RKO (cell line): Measurements from ENCODE around the gene PHOSPHO1.
"Not testable (repeated sequence)": the region's sequence is repeated elsewhere in the genome, so short reads cannot be mapped to it uniquely, and the experiment has no call there.

ENCODE experiments used
- DNase-seq: peaks from one replicate; pipeline ENCODE4 v3.0.0-alpha.2; 2016; ENCODE audit warnings: low spot score

The PHOSPHO1 gene

DNA sequence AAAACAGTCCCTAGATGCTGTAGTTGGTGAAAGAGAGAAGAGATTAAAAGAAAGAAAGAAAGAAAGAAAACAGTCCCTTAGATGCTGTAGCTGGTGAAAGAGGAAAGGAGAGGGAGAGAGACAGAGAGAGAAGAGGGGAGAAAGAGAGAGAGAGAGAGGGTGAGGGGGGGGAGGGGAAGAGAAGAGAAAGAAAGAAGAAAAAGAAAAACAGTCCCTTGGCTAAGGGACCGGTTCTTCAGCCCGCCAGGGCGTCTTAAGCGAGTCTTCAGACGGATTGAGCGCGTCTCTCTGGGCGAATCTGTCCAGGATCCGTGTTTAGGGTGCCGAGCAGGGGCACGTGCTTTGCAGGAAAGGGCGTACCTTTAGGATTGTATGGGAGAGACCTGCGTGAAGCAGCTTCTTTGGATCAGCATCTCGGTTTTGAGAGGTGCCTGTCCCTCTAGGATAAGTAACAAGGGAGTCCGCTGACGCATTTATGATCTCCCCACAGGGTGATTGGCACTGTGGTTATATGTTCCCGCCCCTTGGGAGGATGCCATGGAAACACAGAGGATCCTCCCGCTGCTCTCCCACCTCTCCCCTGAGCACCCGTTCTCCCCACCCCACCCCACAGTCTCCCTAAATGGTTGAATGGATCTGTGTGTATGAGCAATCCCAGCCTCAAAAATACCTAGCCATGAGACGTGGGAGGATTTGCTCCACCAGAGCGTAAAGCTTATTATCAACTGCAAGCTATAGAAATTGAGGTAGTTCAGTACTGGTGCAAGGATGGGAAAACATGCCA is 36.9 kb downstream of the PHOSPHO1 start:
- DNase-seq, result no peak

GRCh38 chr17:49191917-49192741 is 38.5 kb downstream of the PHOSPHO1 start:
- peak; percentile 91 for DNase-seq

- no peak for DNase-seq
Observed at GRCh38 chr17:49191409-49191916, 39.1 kb downstream of the PHOSPHO1 start.

- DNase-seq, result peak; percentile 36
Observed at GRCh38 chr17:49190932-49191331, 39.7 kb downstream of the PHOSPHO1 start.

DNA sequence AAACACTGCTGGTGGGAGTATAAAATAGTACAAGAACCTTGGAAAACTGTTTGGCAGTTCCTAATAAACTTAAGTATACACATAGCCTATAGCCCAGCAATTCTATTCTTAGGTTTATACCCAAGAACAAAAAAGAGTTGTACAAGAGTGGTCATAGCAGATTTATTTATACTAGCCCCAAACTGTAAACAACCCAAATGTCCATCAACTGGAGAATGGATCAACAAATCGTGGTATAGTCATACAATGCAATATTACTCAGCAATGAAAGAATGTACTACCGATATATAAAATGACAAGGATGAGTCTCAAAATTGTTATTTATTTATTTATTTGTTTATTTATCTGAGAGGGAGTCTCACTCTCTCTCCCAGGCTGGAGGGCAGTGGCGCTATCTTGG is 43.3 kb downstream of the PHOSPHO1 start:
- no peak for DNase-seq

DNA sequence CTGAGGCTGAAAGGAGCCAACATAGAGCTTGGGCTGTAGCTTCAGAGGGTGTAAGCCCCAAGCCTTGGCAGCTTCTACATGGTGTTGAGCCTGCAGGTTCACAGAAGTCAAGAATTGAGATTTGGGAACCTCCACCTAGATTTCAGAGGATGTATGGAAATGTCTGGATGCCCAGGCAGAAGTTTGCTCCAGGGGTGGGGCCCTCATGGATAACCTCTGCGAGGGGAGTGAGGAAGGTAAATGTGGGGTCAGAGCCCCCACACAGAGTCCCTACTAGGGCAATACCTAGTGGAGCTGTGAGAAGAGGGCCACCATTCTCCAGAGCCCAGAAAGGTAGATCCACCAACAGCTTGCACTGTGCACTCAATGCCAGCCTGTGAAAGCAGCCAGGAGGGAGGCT is 45.2 kb downstream of the PHOSPHO1 start:
- DNase-seq, result not testable (repeated sequence)

- DNase-seq, result not testable (repeated sequence)
Observed at GRCh38 chr17:49184522-49184921, 46.1 kb downstream of the PHOSPHO1 start.

GRCh38 chr17:49183801-49184200 is 46.8 kb downstream of the PHOSPHO1 start:
- no peak for DNase-seq

DNA sequence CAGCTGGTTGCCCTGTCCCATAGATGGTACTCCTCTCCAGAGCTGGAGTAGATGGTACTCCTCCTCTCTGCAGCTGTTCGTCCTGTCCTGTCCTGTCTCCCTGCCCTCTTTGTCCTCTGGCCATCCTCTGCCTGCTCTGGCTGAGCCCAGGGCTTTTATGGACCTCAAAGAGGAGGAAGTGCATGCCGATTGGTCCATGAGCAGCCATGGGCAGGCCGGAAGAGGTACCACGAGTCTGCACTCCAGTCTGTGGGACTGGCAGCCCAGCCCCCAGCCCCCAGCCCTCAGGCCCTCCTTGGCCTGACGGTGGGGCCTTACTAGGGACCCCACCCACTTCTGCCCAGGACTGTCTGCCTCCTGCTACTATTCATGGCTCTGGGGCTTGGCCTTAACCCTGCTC is 47.2 kb downstream of the PHOSPHO1 start:
- no peak for DNase-seq

DNA sequence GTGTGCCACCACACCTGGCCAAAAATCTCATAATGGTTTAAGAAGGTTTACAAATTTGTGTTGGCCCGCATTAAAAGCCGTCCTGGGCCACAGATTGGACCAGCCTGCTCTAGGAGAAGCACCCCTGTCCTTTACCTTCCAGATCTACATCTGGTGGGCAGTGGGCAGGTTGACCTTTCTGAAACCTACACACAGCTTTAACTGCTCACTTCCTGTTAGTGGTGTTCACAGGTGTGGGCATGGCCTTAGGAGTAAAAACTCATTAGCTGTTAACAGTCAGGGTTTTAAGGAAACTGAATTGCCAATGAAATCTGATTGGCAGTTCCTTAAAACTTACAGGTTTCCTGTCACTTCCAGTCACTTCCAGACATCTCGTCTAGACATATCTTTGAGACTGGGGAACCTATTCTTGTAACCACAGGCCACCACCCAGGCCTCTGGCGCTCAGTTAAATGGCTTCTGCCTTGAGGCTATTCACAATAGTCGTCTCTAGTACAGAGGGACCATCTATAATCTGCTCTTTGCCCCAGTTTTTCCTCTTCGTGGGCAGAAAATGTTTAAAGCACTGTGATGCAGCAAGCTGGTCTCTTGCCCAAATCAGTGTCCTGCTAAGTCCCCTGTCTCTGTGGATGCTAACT is 49.5 kb downstream of the PHOSPHO1 start:
- DNase-seq, result no peak

DNA sequence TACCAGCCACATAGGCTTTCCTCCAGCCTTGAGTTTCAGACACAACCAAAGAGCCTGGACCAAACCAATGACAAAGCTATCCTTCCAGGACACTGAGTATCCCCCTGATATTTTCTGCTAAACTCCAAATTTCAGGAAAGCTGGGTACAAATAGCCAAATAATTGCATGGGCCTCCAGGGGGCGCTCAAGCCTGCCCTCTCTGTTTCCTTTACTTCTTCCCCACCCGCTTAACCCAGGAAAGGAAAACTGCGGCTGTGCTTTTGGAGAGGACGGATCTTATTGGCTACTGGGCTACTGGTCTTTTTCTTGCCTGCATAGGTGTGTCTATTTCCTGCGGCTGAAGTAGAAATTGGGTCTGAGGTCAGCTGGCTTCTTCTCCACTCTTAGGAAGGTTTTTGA is 50.3 kb downstream of the PHOSPHO1 start:
- DNase-seq, result peak; percentile 69

DNA sequence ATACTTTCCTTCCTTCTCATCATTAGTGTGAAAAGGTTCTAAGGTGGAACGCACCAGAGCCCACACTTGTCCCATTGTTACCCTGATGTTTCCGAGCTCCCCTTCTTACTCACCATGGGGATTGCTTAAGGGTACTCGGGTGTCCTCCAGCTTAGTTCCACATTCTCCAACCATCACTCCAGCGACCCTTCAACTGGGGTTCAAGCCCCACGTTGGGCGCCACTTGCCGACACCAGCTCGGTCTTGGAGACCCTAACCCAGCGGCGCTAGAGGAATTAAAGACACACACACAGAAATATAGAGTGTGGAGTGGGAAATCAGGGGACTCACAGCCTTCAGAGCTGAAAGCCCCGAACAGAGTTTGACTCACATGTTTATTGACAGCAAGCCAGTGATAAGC is 54.6 kb downstream of the PHOSPHO1 start:
- DNase-seq, result not testable (repeated sequence)
